ENCODE results near the gene IFI30.

The IFI30 gene

GRCh38 chr19:18164072-18164471 lies 9.5 kb upstream of the IFI30 start:
- TF ChIP-seq CTCF (IDR thresholded peaks at IDR 0.05; ENCODE audit: low read depth, low read length, missing control alignments) = no peak
- Histone ChIP-seq H3K36me3 (replicated peaks) (peaks cover 61% of the 10 kb centered on the region), H3K4me3 (ENCODE audit: low read depth, low read length) (no peak overlapping the region), H3K27me3 (replicated peaks) (no peaks in the 10 kb centered on the region), H3K27ac (no peak overlapping the region)
- no peak for DNase-seq
- in situ Hi-C loops (cut with HindIII; ENCODE audit: low pct_ligation_motif_present, low sequenced_read_pairs) = no loop called here

- no peak for DNase-seq
- Histone ChIP-seq H3K4me3 (ENCODE audit: low read depth, low read length) (no peak overlapping the region), H3K27ac (no peak overlapping the region), H3K27me3 (replicated peaks) (no peaks in the 10 kb centered on the region), H3K36me3 (replicated peaks) (peaks cover 61% of the 10 kb centered on the region)
- no peak for TF ChIP-seq CTCF (IDR thresholded peaks at IDR 0.05; ENCODE audit: low read depth, low read length, missing control alignments)
- in situ Hi-C loops (cut with HindIII; ENCODE audit: low pct_ligation_motif_present, low sequenced_read_pairs) = no loop called here
Measured at GRCh38 chr19:18165794-18166544, 7.6 kb upstream of the IFI30 start.

GRCh38 chr19:18167011-18167410 lies 6.6 kb upstream of the IFI30 start:
- Histone ChIP-seq H3K36me3 (replicated peaks) (peaks cover 63% of the 10 kb centered on the region), H3K27me3 (replicated peaks) (no peaks in the 10 kb centered on the region), H3K27ac (no peak overlapping the region), H3K4me3 (ENCODE audit: low read depth, low read length) (no peak overlapping the region)
- no peak for DNase-seq
- TF ChIP-seq CTCF (IDR thresholded peaks at IDR 0.05; ENCODE audit: low read depth, low read length, missing control alignments) = no peak
- in situ Hi-C loops (cut with HindIII; ENCODE audit: low pct_ligation_motif_present, low sequenced_read_pairs) = no loop called here

- in situ Hi-C loops (cut with HindIII; ENCODE audit: low pct_ligation_motif_present, low sequenced_read_pairs) = no loop called here
- Histone ChIP-seq H3K27ac (no peak overlapping the region), H3K36me3 (replicated peaks) (peaks cover 53% of the 10 kb centered on the region), H3K27me3 (replicated peaks) (no peaks in the 10 kb centered on the region), H3K4me3 (ENCODE audit: low read depth, low read length) (no peak overlapping the region)
- DNase-seq = peak; percentile 16
- TF ChIP-seq CTCF (IDR thresholded peaks at IDR 0.05; ENCODE audit: low read depth, low read length, missing control alignments) = peak; percentile 83
Measured at GRCh38 chr19:18167975-18168645, 5.5 kb upstream of the IFI30 start.

GRCh38 chr19:18168673-18169381 lies 4.8 kb upstream of the IFI30 start:
- in situ Hi-C loops (cut with HindIII; ENCODE audit: low pct_ligation_motif_present, low sequenced_read_pairs) = no loop called here
- Histone ChIP-seq H3K4me3 (ENCODE audit: low read depth, low read length) (no peak overlapping the region), H3K36me3 (replicated peaks) (peaks cover 46% of the 10 kb centered on the region), H3K27me3 (replicated peaks) (no peaks in the 10 kb centered on the region), H3K27ac (no peak overlapping the region)
- TF ChIP-seq CTCF (IDR thresholded peaks at IDR 0.05; ENCODE audit: low read depth, low read length, missing control alignments) = no peak
- DNase-seq = no peak

Data from brain microvascular endothelial cell (primary cell).